Prostate gland (tissue), 2 donors: ENCODE results near the gene KIF16B.

ENCODE experiments used
- CTCF ChIP-seq, 4 experiments: fragments of 200-600 bp in 2 of 4; fragments of 450-650 bp in 2 of 4; sonication (generic) in 2 of 4; IDR thresholded peaks; 1 replicate in 3 of 4; 2 replicates in 1 of 4; pipeline ENCODE4 v1.5.1; 2016 to 2019; ENCODE audit warnings: antibody characterized with exemption in 4 of 4, mild to moderate bottlenecking in 2 of 4, moderate library complexity in 2 of 4
- POLR2A ChIP-seq: fragments of 450-650 bp; IDR thresholded peaks from one replicate; pipeline ENCODE4 v1.6.1; 2016; ENCODE audit warnings: antibody characterized with exemption, mild to moderate bottlenecking
- POLR2AphosphoS5 ChIP-seq: sonication (generic); formaldehyde crosslinking; IDR thresholded peaks from one replicate; pipeline ENCODE4 v1.6.1; 2017; ENCODE audit warnings: antibody characterized with exemption

- no peak for TF ChIP-seq CTCF (IDR thresholded peaks at IDR 0.05)
- no peak for TF ChIP-seq POLR2A
- TF ChIP-seq POLR2AphosphoS5, result no peak
These were observed 182.3 kb downstream of the KIF16B start for GRCh38 chr20:16390991-16391390.
